HUDEP-2 (cell line): ENCODE results near the gene OR7D4.
"Not testable (repeated sequence)": the region's sequence is repeated elsewhere in the genome, so short reads cannot be mapped to it uniquely, and the experiment has no call there.

Experiments
- DNase-seq, 76 experiments: peaks; one replicate each; lab custom pipeline; 2025; ENCODE audit not compliant: unreplicated experiment in 76 of 76; lab: John Stamatoyannopoulos, UW

OR7D4 gene

DNA sequence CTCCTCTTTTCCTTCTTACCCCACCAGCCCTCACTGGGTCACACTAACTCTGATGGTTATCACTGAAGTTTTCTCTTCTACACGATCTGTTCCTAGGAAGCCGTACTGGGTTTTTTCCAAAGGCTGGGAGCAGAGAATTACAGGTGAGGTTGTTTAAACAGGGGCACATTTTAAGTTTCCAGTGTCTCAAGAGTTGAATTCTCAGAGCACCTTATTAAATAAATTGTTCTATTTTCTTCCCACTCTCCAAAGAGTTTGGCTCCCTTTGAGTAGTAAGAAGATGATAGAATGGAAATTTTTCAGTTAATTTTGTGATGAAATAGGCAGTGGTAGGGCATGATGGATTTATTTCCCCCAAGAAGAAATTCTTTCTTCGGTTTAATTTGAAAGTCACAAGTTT is at the start of gene OR7D4:
Gene OR7D4 (minus strand): TSS at position 101 of the 400 bp plus-strand sequence. CDS start 4,752 bp downstream, outside the sequence.
- DNase-seq: no peak

DNA sequence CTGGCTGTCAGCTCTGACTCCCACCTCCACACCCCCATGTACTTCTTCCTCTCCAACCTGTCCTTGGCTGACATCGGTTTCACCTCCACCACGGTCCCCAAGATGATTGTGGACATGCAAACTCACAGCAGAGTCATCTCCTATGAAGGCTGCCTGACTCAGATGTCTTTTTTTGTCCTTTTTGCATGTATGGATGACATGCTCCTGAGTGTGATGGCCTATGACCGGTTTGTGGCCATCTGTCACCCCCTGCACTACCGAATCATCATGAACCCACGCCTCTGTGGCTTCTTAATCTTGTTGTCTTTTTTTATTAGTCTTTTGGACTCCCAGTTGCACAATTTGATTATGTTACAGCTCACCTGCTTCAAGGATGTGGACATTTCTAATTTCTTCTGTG is 31.8 kb upstream of the OR7D4 start:
- no peak for DNase-seq

DNA sequence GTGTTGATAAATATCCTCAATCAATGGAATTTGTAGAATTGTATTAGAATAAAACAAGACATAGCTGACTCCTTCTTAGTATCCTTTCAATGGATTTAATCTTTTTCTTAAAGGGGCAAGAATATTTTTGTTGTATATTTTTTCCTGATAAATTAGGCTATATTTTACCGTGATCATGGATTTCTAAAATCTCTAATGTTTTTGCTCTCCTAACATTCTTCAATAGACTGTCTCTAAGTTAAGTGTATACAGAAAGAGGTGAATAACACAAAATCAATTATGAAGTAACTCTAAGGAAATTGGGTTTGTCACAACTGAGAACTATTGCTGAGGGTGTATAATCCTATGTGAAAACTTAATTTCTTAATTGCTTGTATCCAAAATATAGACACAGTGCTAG is 31.2 kb upstream of the OR7D4 start, which contains the start of gene OR7E24:
Gene OR7E24 (plus strand): TSS at position 301 of the 400 bp plus-strand sequence. CDS start 114 bp downstream, outside the sequence.
- DNase-seq: no peak

GRCh38 chr19:9205501-9206113 is 13.8 kb downstream of the OR7D4 start:
- DNase-seq: peak in 60 of 76 experiments; percentile 4 to 79 (median 40)

- not testable (repeated sequence) for DNase-seq
Measured at GRCh38 chr19:9198044-9198443, 21.3 kb downstream of the OR7D4 start.

- no peak for DNase-seq
Measured at GRCh38 chr19:9189535-9189934, 29.9 kb downstream of the OR7D4 start.

- DNase-seq: no peak
Measured at GRCh38 chr19:9187191-9187590, 32.2 kb downstream of the OR7D4 start.

- no peak for DNase-seq
Measured at GRCh38 chr19:9183000-9183399, 36.4 kb downstream of the OR7D4 start.

DNA sequence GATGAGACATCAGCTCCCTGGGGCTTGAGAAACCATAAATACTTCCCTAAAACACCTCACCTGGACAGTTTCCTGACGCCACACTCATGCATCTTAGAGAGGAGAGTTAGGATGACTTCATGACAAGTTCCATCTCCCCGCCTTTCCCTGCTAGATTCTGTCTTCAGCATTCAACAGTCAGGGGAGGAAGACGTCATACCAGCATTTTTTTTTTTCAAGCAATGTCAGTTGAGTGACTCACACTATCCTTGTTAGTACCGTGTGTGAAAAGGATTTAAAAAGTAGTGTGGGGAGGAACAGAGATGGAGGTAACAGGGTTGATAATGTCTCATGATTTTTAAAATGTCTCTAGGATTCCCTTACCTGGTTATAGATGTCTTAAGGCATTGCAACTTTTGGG is 40.5 kb downstream of the OR7D4 start, which contains the start of gene OR7D2:
Gene OR7D2 (plus strand): TSS at position 79 of the 400 bp plus-strand sequence. CDS start 6,803 bp downstream, outside the sequence.
- no peak for DNase-seq

- no peak for DNase-seq
Measured at GRCh38 chr19:9175326-9175725, 44.1 kb downstream of the OR7D4 start.

DNA sequence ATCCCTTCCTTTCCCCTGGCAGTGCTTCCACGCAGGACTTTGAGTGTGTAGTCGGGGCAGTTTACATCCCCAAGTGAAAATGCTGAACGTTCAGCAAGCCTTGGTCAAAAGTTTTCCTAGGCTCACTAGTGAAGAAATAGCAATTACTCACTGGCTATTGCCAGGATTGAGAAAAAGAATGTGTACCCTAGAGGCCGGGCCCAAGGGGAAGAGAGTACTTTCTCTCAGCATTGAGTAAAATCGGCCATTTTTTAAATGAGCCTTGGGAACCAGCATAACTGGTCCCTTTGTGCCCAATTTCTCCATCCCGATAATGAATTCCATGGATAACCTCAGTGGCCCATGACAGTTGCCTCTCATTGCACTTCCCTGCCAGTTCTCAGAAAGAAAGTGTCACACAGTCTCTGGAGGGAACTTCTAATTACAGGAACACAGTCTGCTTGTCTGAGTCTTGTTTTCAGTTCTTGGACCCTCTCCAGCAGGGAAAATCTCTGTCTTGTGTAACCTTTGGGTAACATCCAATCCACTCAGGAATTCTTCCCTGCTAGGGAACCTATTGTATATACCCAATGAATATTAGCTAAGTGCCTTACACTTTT is 47.9 kb downstream of the OR7D4 start:
- no peak for DNase-seq

DNA sequence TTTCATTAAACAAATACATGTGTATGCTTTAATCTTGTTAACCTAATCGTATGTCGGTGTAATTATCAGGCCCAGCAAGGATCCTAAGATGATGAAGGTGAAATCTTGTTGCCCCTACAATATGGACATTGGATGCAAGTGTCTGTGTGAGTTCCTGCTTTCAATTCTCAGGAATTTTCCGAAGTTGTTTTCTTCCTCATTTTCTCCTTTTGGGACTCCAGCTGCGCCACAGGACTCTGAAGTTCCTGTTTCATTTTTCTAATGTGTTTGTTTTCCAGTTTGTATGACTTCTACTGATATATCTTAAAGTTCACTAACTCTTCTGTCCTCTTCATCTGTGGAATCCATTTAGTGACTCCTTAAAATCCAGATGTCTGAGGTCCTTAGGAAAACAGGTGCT is 52.5 kb downstream of the OR7D4 start:
- no peak for DNase-seq

- DNase-seq: no peak
Measured at GRCh38 chr19:9165261-9165660, 54.1 kb downstream of the OR7D4 start.

- no peak for DNase-seq
Measured at GRCh38 chr19:9161427-9161826, 58.0 kb downstream of the OR7D4 start.
